HG03025 (cell line): ENCODE measurements around the gene ATE1.
A peak's percentile ranks its signal among the peaks of the same experiment; 100 is the strongest.
"Not testable (repeated sequence)": the region's sequence is repeated elsewhere in the genome, so short reads cannot be mapped to it uniquely, and the experiment has no call there.

ENCODE experiments used
- ATAC-seq: cut with Tn5 transposase; IDR thresholded peaks from one replicate; pipeline ENCODE4 v1.9.1; 2021; ENCODE audit warnings: mild to moderate bottlenecking, moderate library complexity; ENCODE audit not compliant: unreplicated experiment, low FRiP score

ATE1 gene

GRCh38 chr10:121930268-121931085 lies 2.6 kb upstream of the ATE1 start:
- not testable (repeated sequence) for ATAC-seq

- ATAC-seq, result not testable (repeated sequence)
These were observed 1.9 kb upstream of the ATE1 start for GRCh38 chr10:121929585-121930267.

GRCh38 chr10:121928528-121928884 lies 675 bp upstream of the ATE1 start:
- peak; percentile 8 for ATAC-seq

- ATAC-seq, result peak; percentile 38
These were observed 452 bp downstream of the ATE1 start for GRCh38 chr10:121927318-121927840.

- ATAC-seq, result peak; percentile 7
These were observed 1.0 kb downstream of the ATE1 start for GRCh38 chr10:121926671-121927317.

GRCh38 chr10:121926157-121926556 lies 1.7 kb downstream of the ATE1 start:
- ATAC-seq, result no peak

- ATAC-seq, result no peak
These were observed 6.4 kb downstream of the ATE1 start for GRCh38 chr10:121921238-121921931.

- no peak for ATAC-seq
These were observed 8.2 kb downstream of the ATE1 start for GRCh38 chr10:121919666-121920065.

- not testable (repeated sequence) for ATAC-seq
These were observed 9.0 kb downstream of the ATE1 start for GRCh38 chr10:121918800-121919199.

- no peak for ATAC-seq
These were observed 13.2 kb downstream of the ATE1 start for GRCh38 chr10:121914661-121915060.

GRCh38 chr10:121911421-121911697 lies 16.5 kb downstream of the ATE1 start:
- no peak for ATAC-seq

- no peak for ATAC-seq
These were observed 17.0 kb downstream of the ATE1 start for GRCh38 chr10:121910673-121911420.

- ATAC-seq, result no peak
These were observed 22.9 kb downstream of the ATE1 start for GRCh38 chr10:121904888-121905287.

- no peak for ATAC-seq
These were observed 27.2 kb downstream of the ATE1 start for GRCh38 chr10:121900443-121901174.

GRCh38 chr10:121899727-121900126 lies 28.1 kb downstream of the ATE1 start:
- ATAC-seq, result no peak

GRCh38 chr10:121891103-121891502 lies 36.7 kb downstream of the ATE1 start:
- ATAC-seq, result no peak

GRCh38 chr10:121889212-121889611 lies 38.6 kb downstream of the ATE1 start:
- ATAC-seq, result no peak

GRCh38 chr10:121886997-121887622 lies 40.7 kb downstream of the ATE1 start:
- peak; percentile 59 for ATAC-seq

GRCh38 chr10:121886181-121886580 lies 41.6 kb downstream of the ATE1 start:
- ATAC-seq, result no peak
